GM12878 (cell line): Measurements from ENCODE around the gene ZCWPW2. TPM values are rescaled to one million over a fixed set of nuclear protein-coding genes. Genes with fewer than 3 reads are reported as not detected.

Experiments
- ATAC-seq: fragments of 200-7000 bp; cut with Tn5 transposase; 3 replicates; pipeline ENCODE4 v1.9.1; 2020; ENCODE audit warnings: mild to moderate bottlenecking, moderate library complexity
- BruUV-seq: library from RNA; stranded (reverse); fragments of 400-500 nt; replicated peaks from 2 replicates; lab custom pipeline; 2021; lab: Mats Ljungman, UMichigan
- CTCF ChIA-PET: fragments of 300-600 bp; sonication (Branson Sonifier 250); formaldehyde crosslinking; extraction: SDS; loops from one replicate; lab custom pipeline; 2021; ENCODE audit warnings: inconsistent platforms; lab: Yijun Ruan, JAX
- POLR2A ChIA-PET: fragments of 350-600 bp; formaldehyde crosslinking; extraction: SDS; loops from one replicate; lab custom pipeline; 2021; ENCODE audit warnings: inconsistent platforms; lab: Charles Lee
- RAD21 ChIA-PET: fragments of 300-600 bp; sonication (Branson Sonifier 250); formaldehyde crosslinking; loops from one replicate; lab custom pipeline; 2023; ENCODE audit warnings: antibody characterized with exemption; ENCODE audit not compliant: unreplicated experiment; lab: Charles Lee
- SMC1A ChIA-PET: fragments of 300-600 bp; sonication (Branson Sonifier 250); formaldehyde crosslinking; loops from one replicate; lab custom pipeline; 2023; ENCODE audit not compliant: unreplicated experiment, uncharacterized antibody; lab: Charles Lee
- DNase-seq: peaks from one replicate; pipeline ENCODE4 v3.0.0-alpha.2; 2011; ENCODE audit warnings: low read depth, low spot score
- FAIRE-seq: peaks from 3 replicates; lab custom pipeline; 2011; peaks lifted over from hg19 to GRCh38; lab: Jason Lieb, UNC
- H2AFZ ChIP-seq: 2 replicates; pipeline ENCODE4 v1.6.0; 2011; ENCODE audit warnings: low read depth, low read length, control low read depth; ENCODE audit not compliant: control insufficient read depth
- H3K27ac ChIP-seq: 2 replicates; pipeline ENCODE4 v1.5.1; 2011; ENCODE audit warnings: control low read depth; ENCODE audit not compliant: control insufficient read depth, insufficient read depth
- H3K27me3 ChIP-seq, 2 experiments: replicated peaks in 1 of 2; 2 replicates each; pipeline versions ENCODE4 v1.6.0 to v1.6.1; 2011; ENCODE audit warnings: low read length in 1 of 2; ENCODE audit not compliant: control insufficient read depth in 2 of 2, insufficient read depth in 2 of 2
- H3K36me3 ChIP-seq, 2 experiments: 2 replicates each; pipeline ENCODE4 v1.5.1; 2011; ENCODE audit warnings: low read length in 1 of 2; ENCODE audit not compliant: control insufficient read depth in 2 of 2, insufficient read depth in 2 of 2
- H3K4me1 ChIP-seq: 2 replicates; pipeline ENCODE4 v1.6.1; 2011; ENCODE audit warnings: mild to moderate bottlenecking, low read length, moderate library complexity, mixed read lengths; ENCODE audit not compliant: control insufficient read depth, insufficient read depth
- H3K4me2 ChIP-seq: 2 replicates; pipeline ENCODE4 v1.6.0; 2011; ENCODE audit warnings: control low read depth; ENCODE audit not compliant: control insufficient read depth, insufficient read depth
- H3K4me3 ChIP-seq: fragments of 200-600 bp; sonication (generic); 2 replicates; pipeline ENCODE4 v1.5.1; 2016
- H3K79me2 ChIP-seq: 2 replicates; pipeline ENCODE4 v1.6.0; 2011; ENCODE audit warnings: low read length; ENCODE audit not compliant: control insufficient read depth, insufficient read depth
- H3K9ac ChIP-seq: 2 replicates; pipeline ENCODE4 v1.8.0; 2011; ENCODE audit warnings: low read length, control low read depth, mixed read lengths; ENCODE audit not compliant: control insufficient read depth, insufficient read depth
- H3K9me3 ChIP-seq: replicated peaks from 3 replicates; pipeline ENCODE4 v1.5.1; 2011; ENCODE audit warnings: mild to moderate bottlenecking, low read length; ENCODE audit not compliant: control insufficient read depth, insufficient read depth
- H4K20me1 ChIP-seq: 2 replicates; pipeline ENCODE4 v1.6.0; 2011; ENCODE audit not compliant: control insufficient read depth, insufficient read depth
- CHD2 ChIP-seq: IDR thresholded peaks from 2 replicates; pipeline ENCODE4 v1.6.1; 2011; ENCODE audit warnings: low read depth, low read length, improper control_type of control experiment, borderline replicate concordance
- ETV6 ChIP-seq, 2 experiments: fragments of 450-650 bp in 1 of 2; IDR thresholded peaks in 1 of 2; conservative IDR thresholded peaks in 1 of 2; 2 replicates each; pipeline ENCODE4 v1.6.1; 2014; ENCODE audit warnings: antibody characterized with exemption in 1 of 2, borderline replicate concordance in 1 of 2, low read depth in 1 of 2, mild to moderate bottlenecking in 1 of 2, moderate library complexity in 1 of 2
- HDGF ChIP-seq: fragments of 450-650 bp; IDR thresholded peaks from 2 replicates; pipeline ENCODE4 v1.6.1; 2016; ENCODE audit warnings: antibody characterized with exemption
- JUND ChIP-seq: IDR thresholded peaks from 2 replicates; pipeline ENCODE4 v1.6.1; 2012; ENCODE audit warnings: low read depth, mild to moderate bottlenecking, low read length, improper control_type of control experiment, moderate library complexity
- NFIC ChIP-seq: IDR thresholded peaks from 2 replicates; pipeline ENCODE4 v1.6.1; 2012; ENCODE audit warnings: low read depth, mild to moderate bottlenecking, inconsistent platforms, low read length, moderate library complexity
- NR2F1 ChIP-seq: fragments of 450-650 bp; conservative IDR thresholded peaks from 2 replicates; pipeline ENCODE4 v1.6.1; 2017; ENCODE audit warnings: mild to moderate bottlenecking
- POLR2AphosphoS2 ChIP-seq: IDR thresholded peaks from 2 replicates; pipeline ENCODE4 v1.6.1; 2011; ENCODE audit warnings: low read depth, mild to moderate bottlenecking, low read length, improper control_type of control experiment, moderate library complexity
- WGBS: methylation state at CpG from one replicate; pipeline ENCODE4 v1.1.6; 2016; ENCODE audit warnings: low lambda C conversion rate; ENCODE audit not compliant: insufficient replicate concordance, insufficient coverage; ENCODE audit errors: missing lambda C conversion rate; 5-methylcytosine and 5-hydroxymethylcytosine counted together
- in situ Hi-C: fragments of 300-500 bp; cut with MboI; formaldehyde crosslinking; loops from 9 replicates; pipeline ENCODE4 v1.14.3; 2018; ENCODE audit warnings: mixed read lengths
- intact Hi-C: fragments of 100-400 bp; cut with micrococcal nuclease; formaldehyde crosslinking; loops from one replicate; pipeline ENCODE4 v1.14.2; 2022; ENCODE audit not compliant: unreplicated experiment
- polyA plus RNA-seq, 11 experiments: library from polyadenylated mRNA; depleted of rRNA in 4 of 11; unstranded in 6 of 11; stranded (reverse) in 5 of 11; fragments of >200 nt; fragmentation: Nextera tagmentation in 4 of 11; fragmentation: Illumina TruSeq in 1 of 11; extraction: Ambion mirVana in 4 of 11; extraction: Trizol in 1 of 11; gene quantifications; 1 replicate in 1 of 11; 2 replicates in 10 of 11; pipeline versions ENCODE4 v1.2.1 to v1.2.3, GENCODE V29; 2011 to 2016; ENCODE audit warnings: inconsistent platforms in 2 of 11, missing spikeins in 2 of 11, low read depth in 1 of 11
- total RNA-seq, 4 experiments: library from RNA; depleted of rRNA in 3 of 4; stranded (reverse); fragments of >200 nt in 3 of 4; fragmentation: Illumina TruSeq in 1 of 4; extraction: Trizol in 1 of 4; gene quantifications; 2 replicates each; pipeline versions ENCODE4 v1.2.1 to v1.2.3, GENCODE V29; 2013 to 2021
- TF ChIP-seq, protein P1 (sequence below): IDR thresholded peaks from 2 replicates; pipeline ENCODE4 v1.6.1; 2012; ENCODE audit warnings: mild to moderate bottlenecking, low read depth, low read length

The ZCWPW2 gene
- total and polyA plus RNA-seq, 10 of the 15 experiments (the other 5 are each of a cell fraction or from before 2014, with no cell fraction given) = 0.09 to 0.38 (median 0.22) TPM; not detected in 3

DNA sequence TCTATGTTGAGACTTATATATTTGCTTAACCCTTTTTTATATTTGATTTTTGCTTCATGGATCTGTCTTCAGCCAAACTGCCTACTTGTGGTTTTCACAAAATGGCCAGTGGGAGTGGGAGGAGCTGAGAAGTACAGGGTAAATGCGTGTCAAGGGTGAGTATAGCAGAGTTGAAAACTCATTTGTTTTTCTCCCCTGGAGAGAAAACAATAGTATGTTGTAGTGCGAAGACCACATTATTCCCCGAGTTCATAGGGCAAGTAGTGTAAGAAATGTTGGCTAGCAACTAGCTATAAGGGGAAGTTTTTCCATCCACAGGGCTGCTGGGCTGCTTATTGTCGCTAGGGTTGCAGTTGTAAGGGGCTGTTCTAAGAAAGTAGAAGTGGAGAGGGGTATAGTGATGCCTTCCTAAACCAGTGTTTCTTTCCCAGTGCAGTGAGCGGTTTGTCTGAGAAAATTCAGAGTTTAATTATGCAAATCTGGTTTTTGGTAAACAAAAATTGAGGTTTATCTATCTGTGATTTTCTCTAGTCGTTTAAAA, 153.9 kb downstream of the ZCWPW2 start:
- no peak overlapping the region for H2AFZ ChIP-seq
- H3K36me3 ChIP-seq = no peaks in the 10 kb centered on the region
- TF ChIP-seq CHD2 (no peak), NFIC (no peak), NR2F1 (peak; percentile 71), HDGF (no peak)
- ChIA-PET SMC1A (no interaction called here), POLR2A (no interaction called here), RAD21 (no interaction called here), CTCF (no interaction called here)
- no peak overlapping the region for H3K4me3 ChIP-seq
- FAIRE-seq (no peak), DNase-seq (no peak), ATAC-seq (no peak; the same call in 2 of the 3 replicates)
- H3K4me1 ChIP-seq = no peaks in the 10 kb centered on the region
- intact Hi-C loops (no loop called here), in situ Hi-C loops (no loop called here)
- no peaks in the 10 kb centered on the region for H4K20me1 ChIP-seq
- H3K4me2 ChIP-seq = no peak overlapping the region
- no peak overlapping the region for H3K9ac ChIP-seq
- no TSS peak for BruUV-seq
- H3K9me3 ChIP-seq = no peaks in the 10 kb centered on the region
- 31% methylated on average over 6 of the region's 6 CpGs for WGBS
- H3K27ac ChIP-seq = no peak overlapping the region
- H3K79me2 ChIP-seq = no peaks in the 10 kb centered on the region
- H3K27me3 ChIP-seq = no peaks in the 10 kb centered on the region

DNA sequence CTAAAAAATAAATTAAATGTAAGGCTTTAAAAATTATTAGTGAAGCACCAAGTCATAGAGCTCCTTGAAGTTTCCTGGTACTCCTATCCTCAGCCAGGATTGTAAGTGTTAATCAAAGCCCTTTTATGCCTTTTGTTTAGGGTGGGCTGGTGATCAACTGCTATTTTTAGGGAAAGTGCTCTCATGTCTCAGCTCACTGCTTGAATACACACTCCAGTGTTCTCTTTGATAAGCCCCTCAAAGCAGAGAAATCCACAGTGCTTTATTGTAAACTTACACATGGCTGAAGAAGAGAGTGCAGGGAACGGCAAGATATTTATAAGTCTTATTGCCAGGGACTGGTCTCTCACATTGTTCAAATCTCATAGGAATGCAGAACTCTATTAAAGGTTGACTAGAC, 156.5 kb downstream of the ZCWPW2 start:
- no peaks in the 10 kb centered on the region for H3K79me2 ChIP-seq
- no peak for FAIRE-seq
- no peak for TF ChIP-seq ETV6 (conservative IDR thresholded peaks at IDR 0.05 in 1 of 2, IDR thresholded peaks at IDR 0.05 in 1 of 2; ENCODE audit: borderline replicate concordance in 1 of 2, low read depth in 1 of 2)
- no peak for TF ChIP-seq POLR2AphosphoS2
- TF ChIP-seq, protein P1, sequence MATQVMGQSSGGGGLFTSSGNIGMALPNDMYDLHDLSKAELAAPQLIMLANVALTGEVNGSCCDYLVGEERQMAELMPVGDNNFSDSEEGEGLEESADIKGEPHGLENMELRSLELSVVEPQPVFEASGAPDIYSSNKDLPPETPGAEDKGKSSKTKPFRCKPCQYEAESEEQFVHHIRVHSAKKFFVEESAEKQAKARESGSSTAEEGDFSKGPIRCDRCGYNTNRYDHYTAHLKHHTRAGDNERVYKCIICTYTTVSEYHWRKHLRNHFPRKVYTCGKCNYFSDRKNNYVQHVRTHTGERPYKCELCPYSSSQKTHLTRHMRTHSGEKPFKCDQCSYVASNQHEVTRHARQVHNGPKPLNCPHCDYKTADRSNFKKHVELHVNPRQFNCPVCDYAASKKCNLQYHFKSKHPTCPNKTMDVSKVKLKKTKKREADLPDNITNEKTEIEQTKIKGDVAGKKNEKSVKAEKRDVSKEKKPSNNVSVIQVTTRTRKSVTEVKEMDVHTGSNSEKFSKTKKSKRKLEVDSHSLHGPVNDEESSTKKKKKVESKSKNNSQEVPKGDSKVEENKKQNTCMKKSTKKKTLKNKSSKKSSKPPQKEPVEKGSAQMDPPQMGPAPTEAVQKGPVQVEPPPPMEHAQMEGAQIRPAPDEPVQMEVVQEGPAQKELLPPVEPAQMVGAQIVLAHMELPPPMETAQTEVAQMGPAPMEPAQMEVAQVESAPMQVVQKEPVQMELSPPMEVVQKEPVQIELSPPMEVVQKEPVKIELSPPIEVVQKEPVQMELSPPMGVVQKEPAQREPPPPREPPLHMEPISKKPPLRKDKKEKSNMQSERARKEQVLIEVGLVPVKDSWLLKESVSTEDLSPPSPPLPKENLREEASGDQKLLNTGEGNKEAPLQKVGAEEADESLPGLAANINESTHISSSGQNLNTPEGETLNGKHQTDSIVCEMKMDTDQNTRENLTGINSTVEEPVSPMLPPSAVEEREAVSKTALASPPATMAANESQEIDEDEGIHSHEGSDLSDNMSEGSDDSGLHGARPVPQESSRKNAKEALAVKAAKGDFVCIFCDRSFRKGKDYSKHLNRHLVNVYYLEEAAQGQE = no peak
- TF ChIP-seq JUND = no peak
- in situ Hi-C loops = no loop called here
- ChIA-PET RAD21 (no interaction called here), CTCF (interaction anchor here (0.6 kb wide), 1 partner anchor 106 kb away, joined by 4 read pairs; no protein-coding TSS in a partner anchor), POLR2A (no interaction called here), SMC1A (no interaction called here)
- WGBS = 33% methylated on average over 1 of the region's 1 CpG
- no peaks in the 10 kb centered on the region for H3K9me3 ChIP-seq
- ATAC-seq = no peak
- H3K27ac ChIP-seq = no peak overlapping the region
- intact Hi-C loops = no loop called here
- no peaks in the 10 kb centered on the region for H3K4me1 ChIP-seq
- no peak overlapping the region for H3K9ac ChIP-seq
- H3K27me3 ChIP-seq = no peaks in the 10 kb centered on the region
- H3K4me3 ChIP-seq = no peak overlapping the region
- BruUV-seq = no TSS peak
- no peaks in the 10 kb centered on the region for H4K20me1 ChIP-seq
- no peak overlapping the region for H3K4me2 ChIP-seq
- DNase-seq = no peak
- no peak overlapping the region for H2AFZ ChIP-seq
- no peaks in the 10 kb centered on the region for H3K36me3 ChIP-seq
